GM19043 (cell line): ENCODE data around the gene AVEN.
"Not testable (repeated sequence)": the region's sequence is repeated elsewhere in the genome, so short reads cannot be mapped to it uniquely, and the experiment has no call there.

Source experiments
- ATAC-seq: cut with Tn5 transposase; IDR thresholded peaks from one replicate; pipeline ENCODE4 v1.9.1; 2021; ENCODE audit warnings: low read depth; ENCODE audit not compliant: unreplicated experiment

AVEN gene

GRCh38 chr15:34038871-34039789, at the start of gene AVEN:
Gene AVEN (minus strand): TSS chr15:34039204. CDS start chr15:34039046, 158 bp downstream.
- peak; percentile 50 for ATAC-seq

- ATAC-seq: no peak
These were observed 46.7 kb upstream of the AVEN start for GRCh38 chr15:34085746-34086145.

- no peak for ATAC-seq
These were observed 45.1 kb upstream of the AVEN start for GRCh38 chr15:34084086-34084485.

GRCh38 chr15:34079904-34080303, 40.9 kb upstream of the AVEN start:
- ATAC-seq: no peak

GRCh38 chr15:34078900-34079299, 39.9 kb upstream of the AVEN start:
- no peak for ATAC-seq

- ATAC-seq: no peak
These were observed 37.8 kb upstream of the AVEN start for GRCh38 chr15:34076785-34077184.

- ATAC-seq: no peak
These were observed 31.0 kb upstream of the AVEN start for GRCh38 chr15:34070003-34070402.

- no peak for ATAC-seq
These were observed 26.9 kb upstream of the AVEN start for GRCh38 chr15:34065941-34066340.

- ATAC-seq: no peak
These were observed 26.3 kb upstream of the AVEN start for GRCh38 chr15:34065261-34065660.

- ATAC-seq: no peak
These were observed 25.4 kb upstream of the AVEN start for GRCh38 chr15:34064438-34064837.

- no peak for ATAC-seq
These were observed 20.9 kb upstream of the AVEN start for GRCh38 chr15:34059946-34060345.

GRCh38 chr15:34059476-34059875, 20.5 kb upstream of the AVEN start:
- no peak for ATAC-seq

GRCh38 chr15:34056911-34057310, 17.9 kb upstream of the AVEN start:
- ATAC-seq: no peak

- no peak for ATAC-seq
These were observed 17.0 kb upstream of the AVEN start for GRCh38 chr15:34055868-34056595.

- ATAC-seq: no peak
These were observed 15.2 kb upstream of the AVEN start for GRCh38 chr15:34054081-34054707.

- ATAC-seq: not testable (repeated sequence)
These were observed 11.4 kb upstream of the AVEN start for GRCh38 chr15:34050385-34050784.

GRCh38 chr15:34049112-34049511, 10.1 kb upstream of the AVEN start:
- no peak for ATAC-seq

GRCh38 chr15:34047893-34048775, 9.1 kb upstream of the AVEN start:
- ATAC-seq: no peak

GRCh38 chr15:34046471-34047145, 7.6 kb upstream of the AVEN start:
- ATAC-seq: no peak

- ATAC-seq: no peak
These were observed 4.8 kb upstream of the AVEN start for GRCh38 chr15:34043813-34044212.
